ENCODE measurements around the gene ZNF710.

The ZNF710 gene

DNA sequence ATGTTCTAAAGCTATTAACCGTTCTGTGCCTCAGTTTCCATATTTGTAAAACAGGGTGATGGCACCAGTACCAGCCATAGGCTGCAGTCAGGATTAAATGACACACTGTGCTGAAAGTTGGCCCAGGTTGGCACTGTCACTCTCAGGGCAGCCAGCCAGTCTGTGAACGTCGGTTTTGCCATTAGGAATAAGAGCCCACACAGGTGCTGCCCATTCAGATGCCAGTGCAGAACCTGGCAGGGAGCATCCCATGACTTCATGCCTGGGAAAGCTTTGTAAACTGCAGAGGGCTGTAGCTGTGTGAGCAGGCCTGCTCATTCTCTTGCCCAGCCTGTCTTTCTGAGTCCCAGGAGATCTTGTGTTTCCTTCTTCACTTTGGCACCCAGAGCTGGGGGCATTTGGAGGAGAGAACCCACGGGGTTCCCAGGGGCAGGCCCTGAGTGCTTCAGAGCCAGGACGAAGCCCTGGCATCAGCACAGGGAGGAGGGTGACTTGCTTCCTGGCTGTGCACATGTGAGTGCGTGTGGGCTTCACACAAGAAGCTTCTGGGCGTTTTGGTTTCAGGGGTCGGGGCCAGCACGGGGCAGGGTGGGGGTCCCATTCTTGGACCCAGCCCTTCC is 46.9 kb downstream of the ZNF710 start:
- no peaks in the 10 kb centered on the region for H3K27me3 ChIP-seq (ENCODE audit: control insufficient read depth, insufficient read depth, low read length)
- H3K4me3 ChIP-seq (ENCODE audit: low read length) = no peak overlapping the region
- no peak overlapping the region for H3K27ac ChIP-seq (ENCODE audit: low read depth, low read length)
- H3K9ac ChIP-seq (ENCODE audit: low read length) = no peak overlapping the region
- H3K36me3 ChIP-seq (ENCODE audit: control insufficient read depth, insufficient read depth, low read length) = no peaks in the 10 kb centered on the region
- H3K4me1 ChIP-seq (ENCODE audit: control insufficient read depth, insufficient read depth, low read length) = peaks cover 10% of the 10 kb centered on the region

GRCh38 chr15:90049030-90049429 is 47.9 kb downstream of the ZNF710 start:
- Histone ChIP-seq H3K4me1 (ENCODE audit: control insufficient read depth, insufficient read depth, low read length) (peaks cover 10% of the 10 kb centered on the region), H3K9ac (ENCODE audit: low read length) (no peak overlapping the region), H3K36me3 (ENCODE audit: control insufficient read depth, insufficient read depth, low read length) (no peaks in the 10 kb centered on the region), H3K4me3 (ENCODE audit: low read length) (no peak overlapping the region), H3K27ac (ENCODE audit: low read depth, low read length) (no peak overlapping the region), H3K27me3 (ENCODE audit: control insufficient read depth, insufficient read depth, low read length) (no peaks in the 10 kb centered on the region)

DNA sequence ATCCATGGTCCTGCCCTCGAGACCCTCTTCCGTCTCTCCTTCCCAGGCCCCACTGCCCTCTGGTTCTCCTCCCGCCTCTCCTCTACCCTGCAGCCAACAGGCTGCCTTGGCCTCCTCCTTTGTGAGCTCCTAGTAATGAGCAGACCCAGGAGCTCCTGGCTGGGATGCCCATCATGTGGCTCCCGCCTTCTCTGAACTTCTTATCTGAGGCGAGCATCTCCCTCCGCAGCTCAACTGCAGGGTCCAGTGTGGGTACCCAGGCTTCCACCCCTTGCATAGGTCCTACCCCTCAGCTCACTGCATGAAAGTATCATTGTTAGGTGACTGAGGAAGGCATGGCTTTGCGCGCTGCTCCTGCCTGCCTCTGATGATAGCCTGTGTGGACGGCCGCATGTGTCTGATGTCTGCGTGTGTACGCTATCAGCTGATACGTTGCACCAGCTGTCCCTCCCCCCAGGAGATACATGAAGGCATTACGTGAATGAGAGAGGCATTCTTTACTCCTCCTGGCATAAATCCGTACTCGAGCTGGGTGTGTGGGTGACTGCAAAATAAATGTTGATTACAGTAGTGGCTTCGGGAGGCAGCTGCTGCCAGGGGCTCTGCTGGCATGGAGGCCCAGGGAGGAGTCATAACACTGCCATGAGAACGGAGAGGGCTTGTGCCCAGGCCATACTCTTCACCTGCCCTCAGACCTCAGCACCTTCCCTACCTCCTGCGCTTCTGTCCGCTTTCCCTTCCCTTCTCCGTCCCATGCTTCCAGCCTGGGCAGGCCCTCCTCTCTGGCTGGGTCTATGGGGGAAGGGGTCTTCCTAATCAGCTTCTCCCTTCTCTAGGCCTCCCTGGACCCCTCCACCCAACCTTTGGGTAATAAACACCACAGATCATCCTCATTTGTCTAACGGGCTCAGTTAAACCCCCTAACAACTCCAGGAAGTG is 48.8 kb downstream of the ZNF710 start:
- H3K27me3 ChIP-seq (ENCODE audit: control insufficient read depth, insufficient read depth, low read length) = no peaks in the 10 kb centered on the region
- no peak overlapping the region for H3K4me3 ChIP-seq (ENCODE audit: low read length)
- no peak overlapping the region for H3K9ac ChIP-seq (ENCODE audit: low read length)
- peaks cover 10% of the 10 kb centered on the region for H3K4me1 ChIP-seq (ENCODE audit: control insufficient read depth, insufficient read depth, low read length)
- H3K27ac ChIP-seq (ENCODE audit: low read depth, low read length) = no peak overlapping the region
- H3K36me3 ChIP-seq (ENCODE audit: control insufficient read depth, insufficient read depth, low read length) = no peaks in the 10 kb centered on the region

GRCh38 chr15:90051874-90052273 is 50.8 kb downstream of the ZNF710 start:
- Histone ChIP-seq H3K9ac (ENCODE audit: low read length) (no peak overlapping the region), H3K4me3 (ENCODE audit: low read length) (no peak overlapping the region), H3K4me1 (ENCODE audit: control insufficient read depth, insufficient read depth, low read length) (peaks cover 4% of the 10 kb centered on the region), H3K36me3 (ENCODE audit: control insufficient read depth, insufficient read depth, low read length) (no peaks in the 10 kb centered on the region), H3K27me3 (ENCODE audit: control insufficient read depth, insufficient read depth, low read length) (no peaks in the 10 kb centered on the region), H3K27ac (ENCODE audit: low read depth, low read length) (no peak overlapping the region)

DNA sequence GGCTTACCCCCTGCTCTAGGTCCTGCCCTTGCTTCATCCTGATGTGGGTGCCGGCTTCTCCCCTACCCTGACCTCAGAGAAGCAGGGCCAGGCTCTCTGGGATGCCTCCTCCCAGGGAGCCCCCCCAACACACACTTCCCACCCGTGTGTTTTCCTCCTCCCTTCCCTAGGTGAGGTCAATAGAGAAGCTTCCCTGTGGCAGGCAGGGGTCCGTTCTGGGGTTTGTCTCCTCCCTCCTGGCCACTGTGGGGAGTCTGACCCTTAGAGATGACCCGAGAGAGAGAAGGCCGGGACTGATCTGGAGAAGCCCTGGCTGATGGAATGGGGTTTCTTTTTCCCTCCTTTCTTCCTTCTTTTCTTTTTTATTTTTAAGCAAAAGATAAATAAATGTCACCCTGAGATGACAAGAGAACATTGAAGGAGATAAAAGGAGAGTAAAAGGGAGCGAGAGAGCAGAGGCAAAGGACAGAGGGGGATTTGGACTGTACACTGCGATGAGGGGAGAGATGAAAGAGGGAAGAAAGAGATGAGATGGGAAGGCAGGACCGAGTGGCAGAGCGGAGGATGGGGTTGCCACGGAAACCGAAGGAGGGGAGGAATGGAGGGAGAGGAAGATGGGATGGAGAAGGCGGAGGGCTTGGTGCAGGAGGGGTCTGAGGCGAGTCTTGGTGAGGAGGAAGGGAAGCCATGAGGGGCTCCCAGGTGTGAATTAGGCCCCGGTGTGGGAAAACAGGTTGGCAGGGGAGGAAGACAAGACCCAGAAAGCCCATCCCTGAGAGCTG is 52.8 kb downstream of the ZNF710 start:
- H3K36me3 ChIP-seq (ENCODE audit: control insufficient read depth, insufficient read depth, low read length) = no peaks in the 10 kb centered on the region
- no peak overlapping the region for H3K4me3 ChIP-seq (ENCODE audit: low read length)
- H3K27ac ChIP-seq (ENCODE audit: low read depth, low read length) = no peak overlapping the region
- H3K4me1 ChIP-seq (ENCODE audit: control insufficient read depth, insufficient read depth, low read length) = no peaks in the 10 kb centered on the region
- no peaks in the 10 kb centered on the region for H3K27me3 ChIP-seq (ENCODE audit: control insufficient read depth, insufficient read depth, low read length)
- H3K9ac ChIP-seq (ENCODE audit: low read length) = no peak overlapping the region

GRCh38 chr15:90054618-90055097 is 53.5 kb downstream of the ZNF710 start:
- no peaks in the 10 kb centered on the region for H3K36me3 ChIP-seq (ENCODE audit: control insufficient read depth, insufficient read depth, low read length)
- no peak overlapping the region for H3K27ac ChIP-seq (ENCODE audit: low read depth, low read length)
- no peaks in the 10 kb centered on the region for H3K4me1 ChIP-seq (ENCODE audit: control insufficient read depth, insufficient read depth, low read length)

DNA sequence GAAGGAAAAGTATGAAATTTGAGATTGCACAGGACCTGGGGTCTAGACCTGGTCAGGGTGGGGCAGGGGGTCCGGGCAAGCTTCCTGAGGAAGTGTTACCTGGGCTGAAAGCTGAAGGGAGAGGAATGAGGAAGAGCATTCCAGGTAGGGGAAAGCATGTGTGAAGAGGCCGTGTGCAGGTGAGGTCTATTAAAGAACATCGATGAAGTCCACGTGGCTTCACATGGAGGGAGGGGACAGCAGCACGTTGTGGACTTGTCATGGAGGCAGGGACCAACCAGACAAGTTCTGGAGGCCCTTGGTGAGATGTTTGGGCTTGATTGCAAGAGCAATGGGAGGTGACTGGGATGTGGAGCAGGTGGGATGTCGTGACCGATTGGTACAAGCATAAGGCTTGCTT is 54.1 kb downstream of the ZNF710 start:
- Histone ChIP-seq H3K4me3 (ENCODE audit: low read length) (no peak overlapping the region), H3K4me1 (ENCODE audit: control insufficient read depth, insufficient read depth, low read length) (no peaks in the 10 kb centered on the region), H3K27ac (ENCODE audit: low read depth, low read length) (no peak overlapping the region)

More at GRCh38 chr15:90054618-90055097, 53.5 kb downstream of the ZNF710 start:
- Histone ChIP-seq H3K9ac (ENCODE audit: low read length) (no peak overlapping the region), H3K4me3 (ENCODE audit: low read length) (no peak overlapping the region), H3K27me3 (ENCODE audit: control insufficient read depth, insufficient read depth, low read length) (no peaks in the 10 kb centered on the region)

GRCh38 chr15:90056529-90056928 is 55.4 kb downstream of the ZNF710 start:
- Histone ChIP-seq H3K4me3 (ENCODE audit: low read length) (no peak overlapping the region), H3K27me3 (ENCODE audit: control insufficient read depth, insufficient read depth, low read length) (no peaks in the 10 kb centered on the region), H3K27ac (ENCODE audit: low read depth, low read length) (no peak overlapping the region)

More for the DNA sequence above, 54.1 kb downstream of the ZNF710 start:
- no peaks in the 10 kb centered on the region for H3K36me3 ChIP-seq (ENCODE audit: control insufficient read depth, insufficient read depth, low read length)
- H3K27me3 ChIP-seq (ENCODE audit: control insufficient read depth, insufficient read depth, low read length) = no peaks in the 10 kb centered on the region
- H3K9ac ChIP-seq (ENCODE audit: low read length) = no peak overlapping the region

DNA sequence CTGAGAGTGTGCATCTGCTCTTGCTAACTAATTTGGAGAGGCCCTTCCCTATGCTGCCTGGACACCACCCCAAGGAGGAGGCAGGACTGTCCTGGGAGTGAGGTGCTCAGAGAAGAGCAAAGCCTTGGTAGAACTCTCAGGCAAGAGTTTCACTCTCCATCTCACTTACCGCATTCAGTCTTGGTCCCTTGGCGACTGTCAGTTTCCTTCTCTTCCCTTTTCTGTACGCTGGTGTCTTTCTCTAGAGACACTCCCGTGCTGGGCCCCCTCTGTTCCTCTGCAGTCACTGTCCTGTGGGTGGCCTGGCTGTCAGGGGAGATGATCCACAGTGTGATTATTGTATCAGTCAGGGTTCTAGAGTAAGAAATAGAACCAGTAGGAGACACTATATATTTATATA is 57.2 kb downstream of the ZNF710 start:
- Histone ChIP-seq H3K27ac (ENCODE audit: low read depth, low read length) (no peak overlapping the region), H3K27me3 (ENCODE audit: control insufficient read depth, insufficient read depth, low read length) (no peaks in the 10 kb centered on the region), H3K9ac (ENCODE audit: low read length) (no peak overlapping the region), H3K4me1 (ENCODE audit: control insufficient read depth, insufficient read depth, low read length) (peaks cover 7% of the 10 kb centered on the region), H3K36me3 (ENCODE audit: control insufficient read depth, insufficient read depth, low read length) (no peaks in the 10 kb centered on the region), H3K4me3 (ENCODE audit: low read length) (no peak overlapping the region)

More at GRCh38 chr15:90056529-90056928, 55.4 kb downstream of the ZNF710 start:
- Histone ChIP-seq H3K9ac (ENCODE audit: low read length) (no peak overlapping the region), H3K4me1 (ENCODE audit: control insufficient read depth, insufficient read depth, low read length) (peaks cover under 1% of the 10 kb centered on the region), H3K36me3 (ENCODE audit: control insufficient read depth, insufficient read depth, low read length) (no peaks in the 10 kb centered on the region)

DNA sequence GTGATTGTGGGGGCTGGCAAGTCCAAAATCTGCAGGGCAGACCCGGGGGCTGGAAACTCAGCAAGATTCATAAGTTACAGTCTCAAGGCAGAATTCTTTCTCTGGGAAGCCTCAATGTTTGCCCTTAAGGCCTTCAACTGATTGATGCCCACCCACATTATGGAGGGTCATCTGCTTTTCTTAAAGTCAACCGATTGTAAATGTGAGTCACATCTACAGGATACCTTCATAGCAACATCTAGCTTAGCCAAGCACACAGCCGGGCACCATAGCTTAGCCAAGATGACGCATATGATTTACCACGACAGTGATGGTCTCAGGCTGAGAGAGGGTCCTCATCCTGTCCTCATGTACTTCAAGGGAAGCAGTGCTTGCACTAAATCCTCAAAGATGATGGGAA is 57.7 kb downstream of the ZNF710 start:
- H3K27ac ChIP-seq (ENCODE audit: low read depth, low read length) = no peak overlapping the region
- no peaks in the 10 kb centered on the region for H3K36me3 ChIP-seq (ENCODE audit: control insufficient read depth, insufficient read depth, low read length)
- H3K4me1 ChIP-seq (ENCODE audit: control insufficient read depth, insufficient read depth, low read length) = peaks cover 7% of the 10 kb centered on the region
- no peak overlapping the region for H3K4me3 ChIP-seq (ENCODE audit: low read length)
- no peaks in the 10 kb centered on the region for H3K27me3 ChIP-seq (ENCODE audit: control insufficient read depth, insufficient read depth, low read length)
- no peak overlapping the region for H3K9ac ChIP-seq (ENCODE audit: low read length)

DNA sequence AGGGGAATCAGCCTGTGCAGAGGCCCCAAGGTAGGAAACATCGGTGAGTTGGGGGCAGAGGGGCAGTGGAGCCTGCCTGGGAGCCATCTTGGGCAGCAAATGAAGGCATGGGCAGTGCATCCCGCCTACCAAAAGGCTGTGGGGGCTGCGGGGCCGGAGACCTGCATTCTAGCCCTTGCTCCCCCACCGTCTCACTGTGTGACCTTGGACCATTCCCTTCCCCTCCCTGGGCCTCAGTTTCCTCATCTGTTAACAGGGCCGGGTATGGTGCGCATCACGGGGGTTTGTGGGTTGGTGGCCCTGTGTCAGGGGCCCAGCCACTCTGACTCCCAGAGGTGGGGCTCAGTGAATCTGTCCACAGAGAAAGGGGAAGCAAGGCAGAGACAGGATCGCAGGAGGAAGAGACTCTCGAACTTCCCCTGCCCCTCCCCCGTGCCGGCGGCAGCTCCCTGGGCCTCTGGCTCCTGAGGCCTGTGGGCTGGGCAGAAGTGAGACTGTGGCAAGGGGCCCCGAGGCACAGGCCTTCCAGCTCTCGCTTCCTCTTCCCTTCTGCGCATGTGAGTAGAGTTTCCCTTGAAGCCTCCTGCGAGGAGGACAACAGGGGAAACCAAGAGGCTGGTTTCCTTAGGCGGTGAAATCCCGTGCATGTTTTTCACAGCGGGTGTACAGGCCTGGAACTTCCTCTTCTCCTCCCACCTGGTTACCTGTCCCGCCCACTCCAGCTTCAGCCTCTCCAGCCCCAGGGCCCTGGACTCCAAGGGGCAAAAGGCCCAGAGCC is 58.3 kb downstream of the ZNF710 start:
- Histone ChIP-seq H3K36me3 (ENCODE audit: control insufficient read depth, insufficient read depth, low read length) (no peaks in the 10 kb centered on the region), H3K4me1 (ENCODE audit: control insufficient read depth, insufficient read depth, low read length) (peaks cover 10% of the 10 kb centered on the region), H3K27me3 (ENCODE audit: control insufficient read depth, insufficient read depth, low read length) (no peaks in the 10 kb centered on the region), H3K4me3 (ENCODE audit: low read length) (no peak overlapping the region), H3K9ac (ENCODE audit: low read length) (no peak overlapping the region), H3K27ac (ENCODE audit: low read depth, low read length) (no peak overlapping the region)

All from rectal smooth muscle tissue (tissue), 1 donor.